HG03521 (cell line): ENCODE measurements around the gene TIMM10B.

Experiments
- ATAC-seq: cut with Tn5 transposase; IDR thresholded peaks from one replicate; pipeline ENCODE4 v1.9.1; 2021; ENCODE audit warnings: mild to moderate bottlenecking, moderate library complexity; ENCODE audit not compliant: unreplicated experiment

The TIMM10B gene

GRCh38 chr11:6481012-6481923 is at the start of gene TIMM10B, which contains the start of gene ARFIP2:
Gene TIMM10B, plus strand, starts transcription at chr11:6481501. Its CDS starts 16 bp downstream, at chr11:6481517.
Gene ARFIP2, minus strand, starts transcription at chr11:6481331. Its CDS starts 910 bp downstream, at chr11:6480421.
- peak; percentile 99 for ATAC-seq

- no peak for ATAC-seq
These were observed 49.4 kb upstream of the TIMM10B start for GRCh38 chr11:6431861-6432260.

GRCh38 chr11:6433998-6434660 is 47.2 kb upstream of the TIMM10B start:
- ATAC-seq = peak; percentile 39

- no peak for ATAC-seq
These were observed 43.9 kb upstream of the TIMM10B start for GRCh38 chr11:6437423-6437822.

- ATAC-seq = no peak
These were observed 43.3 kb upstream of the TIMM10B start for GRCh38 chr11:6437993-6438392.

- no peak for ATAC-seq
These were observed 42.2 kb upstream of the TIMM10B start for GRCh38 chr11:6438979-6439571.

- no peak for ATAC-seq
These were observed 40.4 kb upstream of the TIMM10B start, which contains the start of gene HPX for GRCh38 chr11:6440906-6441358. Gene HPX, minus strand, starts transcription at chr11:6440987. Its CDS starts 24 bp downstream, at chr11:6440963.

GRCh38 chr11:6442441-6442840 is 38.9 kb upstream of the TIMM10B start:
- no peak for ATAC-seq

- ATAC-seq = peak; percentile 81
These were observed 37.9 kb upstream of the TIMM10B start for GRCh38 chr11:6443269-6444003.

- no peak for ATAC-seq
These were observed 32.7 kb upstream of the TIMM10B start for GRCh38 chr11:6448574-6448973.

- no peak for ATAC-seq
These were observed 29.1 kb upstream of the TIMM10B start for GRCh38 chr11:6452219-6452618.

GRCh38 chr11:6453152-6453551 is 28.1 kb upstream of the TIMM10B start:
- no peak for ATAC-seq

GRCh38 chr11:6455070-6455469 is 26.2 kb upstream of the TIMM10B start:
- ATAC-seq = no peak

GRCh38 chr11:6456361-6457073 is 24.8 kb upstream of the TIMM10B start:
- no peak for ATAC-seq

- ATAC-seq = no peak
These were observed 23.6 kb upstream of the TIMM10B start for GRCh38 chr11:6457581-6458320.

- no peak for ATAC-seq
These were observed 22.8 kb upstream of the TIMM10B start for GRCh38 chr11:6458352-6459098.

GRCh38 chr11:6459099-6459450 is 22.2 kb upstream of the TIMM10B start:
- no peak for ATAC-seq

GRCh38 chr11:6468712-6469495 is 12.4 kb upstream of the TIMM10B start:
- ATAC-seq = peak; percentile 46
